Measurements from ENCODE around the gene KCNK5.

DNA sequence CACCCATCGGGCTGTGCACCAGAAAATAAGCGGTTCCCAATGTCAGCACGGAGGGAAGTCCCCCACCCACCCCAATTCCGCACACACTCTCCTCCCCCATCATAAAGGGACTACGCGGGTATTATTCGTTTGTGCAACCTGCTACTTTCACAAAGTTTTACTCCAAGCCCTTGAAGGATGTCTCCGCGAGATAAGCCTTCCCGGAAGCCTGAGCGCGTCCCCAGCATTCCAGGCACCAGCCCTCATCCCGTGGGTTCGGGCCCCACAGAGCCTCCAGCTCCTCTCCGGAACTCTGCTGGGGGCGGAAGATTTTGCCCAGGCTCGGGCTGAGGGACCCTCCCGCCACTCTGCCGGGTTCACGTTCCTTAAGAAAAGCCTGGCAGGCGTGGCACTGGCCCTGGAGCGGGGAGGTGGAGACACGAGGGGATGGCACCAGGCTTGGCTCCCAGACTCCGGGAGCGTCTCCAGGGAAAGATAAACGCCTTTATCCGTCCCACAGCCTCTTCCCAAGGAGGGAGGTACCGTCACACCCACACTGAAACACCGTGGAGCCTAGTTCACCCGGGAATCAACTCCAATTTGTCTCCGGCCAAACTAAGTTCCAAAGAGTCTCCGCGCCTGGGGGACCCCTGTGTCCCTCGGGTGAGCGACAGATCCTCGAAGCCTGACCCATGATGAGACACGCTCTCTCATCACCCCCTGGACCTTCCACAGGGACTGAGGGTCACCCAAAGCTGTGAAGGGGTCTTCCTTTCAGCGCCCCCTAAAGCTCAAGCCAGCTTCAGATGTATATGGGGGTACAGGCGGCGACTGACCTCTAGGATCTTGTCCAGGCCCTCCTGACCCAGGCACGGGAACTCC is 934 bp downstream of the KCNK5 start:
- TF ChIP-seq, protein P1, sequence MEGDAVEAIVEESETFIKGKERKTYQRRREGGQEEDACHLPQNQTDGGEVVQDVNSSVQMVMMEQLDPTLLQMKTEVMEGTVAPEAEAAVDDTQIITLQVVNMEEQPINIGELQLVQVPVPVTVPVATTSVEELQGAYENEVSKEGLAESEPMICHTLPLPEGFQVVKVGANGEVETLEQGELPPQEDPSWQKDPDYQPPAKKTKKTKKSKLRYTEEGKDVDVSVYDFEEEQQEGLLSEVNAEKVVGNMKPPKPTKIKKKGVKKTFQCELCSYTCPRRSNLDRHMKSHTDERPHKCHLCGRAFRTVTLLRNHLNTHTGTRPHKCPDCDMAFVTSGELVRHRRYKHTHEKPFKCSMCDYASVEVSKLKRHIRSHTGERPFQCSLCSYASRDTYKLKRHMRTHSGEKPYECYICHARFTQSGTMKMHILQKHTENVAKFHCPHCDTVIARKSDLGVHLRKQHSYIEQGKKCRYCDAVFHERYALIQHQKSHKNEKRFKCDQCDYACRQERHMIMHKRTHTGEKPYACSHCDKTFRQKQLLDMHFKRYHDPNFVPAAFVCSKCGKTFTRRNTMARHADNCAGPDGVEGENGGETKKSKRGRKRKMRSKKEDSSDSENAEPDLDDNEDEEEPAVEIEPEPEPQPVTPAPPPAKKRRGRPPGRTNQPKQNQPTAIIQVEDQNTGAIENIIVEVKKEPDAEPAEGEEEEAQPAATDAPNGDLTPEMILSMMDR (IDR thresholded peaks at IDR 0.05; ENCODE audit: poor library complexity), result no peak
- no peak for TF ChIP-seq EZH2phosphoT487 (IDR thresholded peaks at IDR 0.05; ENCODE audit: low read depth, severe bottlenecking, unreplicated experiment)
- no peak for TF ChIP-seq EZH2 (IDR thresholded peaks at IDR 0.05; ENCODE audit: borderline replicate concordance)
